ENCODE results near the gene NR0B2.

Gene NR0B2

DNA sequence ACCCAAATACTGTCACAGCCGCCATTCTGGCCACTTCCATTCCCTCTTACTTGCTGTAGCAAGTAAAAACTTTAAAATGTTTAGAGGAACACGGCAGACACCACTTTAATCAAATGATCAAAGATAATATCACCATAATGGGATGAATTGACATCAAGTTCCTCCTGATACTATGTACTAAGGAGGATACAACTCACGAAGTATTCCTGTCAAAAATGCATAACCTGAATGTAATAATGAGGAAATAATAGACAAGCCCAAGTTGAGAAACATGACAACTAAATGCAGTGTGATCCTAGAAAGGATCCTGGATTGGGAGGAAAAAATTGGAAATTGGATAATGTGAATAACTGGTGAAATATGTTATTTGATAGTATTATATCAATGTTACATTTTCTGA lies 42.5 kb upstream of the NR0B2 start:
- TF ChIP-seq ZFX (IDR thresholded peaks at IDR 0.05; ENCODE audit: borderline replicate concordance) (no peak), CTCF (IDR thresholded peaks at IDR 0.05) (no peak)
- H3K27ac ChIP-seq: no peak overlapping the region

DNA sequence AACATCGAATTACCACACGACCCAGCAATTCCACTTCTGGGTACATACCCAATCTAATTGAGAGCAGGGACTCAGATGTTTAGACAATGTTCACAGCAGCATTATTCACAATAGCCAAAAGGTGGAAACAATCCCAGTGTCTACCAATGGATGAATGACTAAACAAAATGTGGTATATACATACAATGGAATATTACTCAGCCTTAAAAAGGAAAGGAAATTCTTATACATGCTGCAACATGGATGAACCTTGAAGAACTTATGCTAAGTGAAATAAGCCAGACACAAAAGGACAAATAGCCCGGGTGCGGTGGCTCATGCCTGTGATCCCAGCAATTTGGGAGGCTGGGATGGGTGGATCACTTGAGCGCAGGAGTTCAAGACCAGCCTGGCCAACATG lies 39.6 kb upstream of the NR0B2 start:
- no peak overlapping the region for H3K27ac ChIP-seq
- TF ChIP-seq ZFX (IDR thresholded peaks at IDR 0.05; ENCODE audit: borderline replicate concordance): no peak
- no peak for TF ChIP-seq CTCF (IDR thresholded peaks at IDR 0.05)

DNA sequence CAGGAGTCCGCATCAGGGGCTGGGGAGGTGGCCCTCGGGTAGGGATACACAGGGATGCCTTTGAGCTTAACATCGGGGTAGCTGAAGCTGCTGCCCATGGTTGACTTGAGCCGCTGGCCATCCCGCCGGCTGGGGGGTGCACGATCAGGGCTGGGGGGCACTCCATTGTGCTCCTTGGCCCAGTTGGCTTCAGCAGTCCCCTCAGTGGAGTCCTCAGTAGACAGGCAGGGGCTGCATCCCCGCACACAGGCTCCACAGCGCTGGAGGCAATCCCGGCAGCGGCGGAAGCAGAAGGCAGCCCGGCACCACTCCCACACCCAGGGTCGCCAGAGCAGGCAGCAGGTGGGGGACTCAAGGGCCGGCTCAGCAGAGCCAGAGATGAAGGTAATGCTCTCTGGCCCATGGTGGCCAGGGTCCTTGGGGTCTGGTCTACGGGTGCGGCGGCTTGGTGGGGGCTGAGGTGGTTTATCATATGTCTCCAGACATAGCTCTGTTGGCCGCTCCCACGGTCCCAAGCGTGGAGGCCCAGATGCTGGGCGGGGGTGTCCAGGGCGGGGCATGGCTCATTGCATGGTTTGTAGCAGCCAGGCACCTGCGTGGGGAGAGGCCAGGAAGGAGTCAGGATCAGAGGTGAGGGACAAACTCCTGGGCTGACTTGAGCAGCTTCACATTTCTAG lies 38.2 kb upstream of the NR0B2 start:
- no peak for TF ChIP-seq CTCF (IDR thresholded peaks at IDR 0.05)
- TF ChIP-seq ZFX (IDR thresholded peaks at IDR 0.05; ENCODE audit: borderline replicate concordance): no peak
- H3K27ac ChIP-seq: no peak overlapping the region

GRCh38 chr1:26951216-26951615 lies 37.4 kb upstream of the NR0B2 start:
- TF ChIP-seq ZFX (IDR thresholded peaks at IDR 0.05; ENCODE audit: borderline replicate concordance): no peak
- no peak overlapping the region for H3K27ac ChIP-seq

- TF ChIP-seq CTCF (IDR thresholded peaks at IDR 0.05) (no peak), ZFX (IDR thresholded peaks at IDR 0.05; ENCODE audit: borderline replicate concordance) (no peak)
- no peak overlapping the region for H3K27ac ChIP-seq
Observed at GRCh38 chr1:26950602-26951001, 36.8 kb upstream of the NR0B2 start.

DNA sequence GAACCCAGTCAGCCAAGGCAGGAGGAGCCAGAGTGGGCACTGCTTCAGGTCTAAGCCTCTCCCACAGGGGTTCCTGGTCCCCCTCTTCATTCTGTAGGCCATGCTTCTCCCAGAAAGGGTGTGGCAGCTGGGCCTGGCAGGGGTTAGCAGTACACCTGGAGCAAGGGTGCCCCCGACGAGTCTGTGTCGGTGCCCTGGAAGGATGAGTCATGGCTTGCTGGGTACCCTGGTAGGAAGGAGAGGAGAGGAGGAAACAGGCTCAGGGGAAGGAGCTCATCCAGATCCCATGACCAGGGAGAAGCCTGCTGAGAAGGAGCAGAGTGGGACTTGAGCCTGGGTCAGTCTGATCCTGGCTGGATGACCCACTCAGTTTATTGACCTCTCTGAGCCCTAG lies 36.1 kb upstream of the NR0B2 start:
- H3K27ac ChIP-seq: no peak overlapping the region
- TF ChIP-seq CTCF (IDR thresholded peaks at IDR 0.05): no peak
- no peak for TF ChIP-seq ZFX (IDR thresholded peaks at IDR 0.05; ENCODE audit: borderline replicate concordance)

- TF ChIP-seq ZFX (IDR thresholded peaks at IDR 0.05; ENCODE audit: borderline replicate concordance) (no peak), CTCF (IDR thresholded peaks at IDR 0.05) (no peak)
- H3K27ac ChIP-seq: peak overlapping the region; percentile 18; the same call in 1 of the 2 replicates
Observed at GRCh38 chr1:26949266-26949925, 35.6 kb upstream of the NR0B2 start.

- H3K27ac ChIP-seq: peak overlapping the region; percentile 18; the same call in 1 of the 2 replicates
Observed at GRCh38 chr1:26948725-26949057, 34.9 kb upstream of the NR0B2 start.
